Calu3 (cell line): Measurements from ENCODE around the gene ZNF407. TPM values are rescaled to one million over a fixed set of nuclear protein-coding genes. Genes with fewer than 3 reads are reported as not detected.
"Not testable (repeated sequence)": the region's sequence is repeated elsewhere in the genome, so short reads cannot be mapped to it uniquely, and the experiment has no call there.

Experiments
- BruUV-seq: library from RNA; stranded (reverse); fragments of 400-500 nt; replicated peaks from 2 replicates; lab custom pipeline; 2021; lab: Mats Ljungman, UMichigan
- CTCF ChIA-PET: fragments of 300-600 bp; sonication (Branson Sonifier 250); formaldehyde crosslinking; loops from one replicate; lab custom pipeline; 2022; ENCODE audit warnings: antibody characterized with exemption; lab: Charles Lee
- DNase-seq: peaks from one replicate; pipeline ENCODE4 v3.0.0; 2022
- H3K27ac Mint-ChIP-seq: one replicate; pipeline ENCODE4 v1.8.0; 2022; ENCODE audit warnings: mixed read lengths; ENCODE audit not compliant: unreplicated experiment
- H3K27me3 Mint-ChIP-seq: one replicate; pipeline ENCODE4 v1.8.0; 2022; ENCODE audit warnings: mixed read lengths; ENCODE audit not compliant: unreplicated experiment
- H3K36me3 Mint-ChIP-seq: one replicate; pipeline ENCODE4 v1.8.0; 2022; ENCODE audit warnings: mild to moderate bottlenecking, moderate library complexity, mixed read lengths; ENCODE audit not compliant: insufficient read depth, unreplicated experiment
- H3K4me1 Mint-ChIP-seq: one replicate; pipeline ENCODE4 v1.8.0; 2022; ENCODE audit warnings: mild to moderate bottlenecking, low read depth, mixed read lengths; ENCODE audit not compliant: unreplicated experiment
- H3K4me3 Mint-ChIP-seq: one replicate; pipeline ENCODE4 v1.8.0; 2022; ENCODE audit warnings: mild to moderate bottlenecking, low read depth, moderate library complexity, mixed read lengths; ENCODE audit not compliant: unreplicated experiment
- H3K9me3 Mint-ChIP-seq: one replicate; pipeline ENCODE4 v1.8.0; 2022; ENCODE audit warnings: low read depth, mixed read lengths; ENCODE audit not compliant: unreplicated experiment
- intact Hi-C: fragments of 100-400 bp; cut with micrococcal nuclease; formaldehyde crosslinking; loops from one replicate; pipeline ENCODE4 v1.10.0; 2022; ENCODE audit not compliant: unreplicated experiment
- total RNA-seq: library from RNA; stranded (reverse); gene quantifications from 2 replicates; pipeline ENCODE4 v1.2.3, GENCODE V29; 2022
- TF ChIP-seq, protein P1 (sequence below): fragments of 200-600 bp; IDR thresholded peaks from one replicate; pipeline ENCODE4 v1.8.0; 2022; ENCODE audit warnings: antibody characterized with exemption; ENCODE audit not compliant: unreplicated experiment

ZNF407 gene
- total RNA-seq, 1 experiment from 2014 or later = 17.4 TPM

DNA sequence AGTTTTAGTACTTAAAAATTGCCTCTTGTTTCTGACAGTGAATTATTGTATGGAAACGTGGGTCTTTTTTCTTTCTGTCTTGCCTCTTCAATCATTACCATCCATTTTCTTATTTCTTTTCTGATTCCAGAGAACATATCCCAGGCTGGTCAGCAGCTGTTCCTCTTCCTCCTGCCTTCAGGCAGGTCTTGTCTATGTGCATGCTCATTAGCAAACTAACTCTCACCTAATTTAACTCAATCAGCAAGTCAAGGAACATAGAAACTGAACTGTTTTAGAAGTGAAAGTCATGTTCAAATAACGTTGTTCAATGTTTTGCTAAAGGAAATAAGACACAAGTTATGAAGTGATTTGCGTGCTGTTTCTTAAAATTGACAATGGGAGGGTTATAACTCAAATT lies 369.8 kb downstream of the ZNF407 start:
- CTCF ChIA-PET = no interaction called here
- TF ChIP-seq, protein P1, sequence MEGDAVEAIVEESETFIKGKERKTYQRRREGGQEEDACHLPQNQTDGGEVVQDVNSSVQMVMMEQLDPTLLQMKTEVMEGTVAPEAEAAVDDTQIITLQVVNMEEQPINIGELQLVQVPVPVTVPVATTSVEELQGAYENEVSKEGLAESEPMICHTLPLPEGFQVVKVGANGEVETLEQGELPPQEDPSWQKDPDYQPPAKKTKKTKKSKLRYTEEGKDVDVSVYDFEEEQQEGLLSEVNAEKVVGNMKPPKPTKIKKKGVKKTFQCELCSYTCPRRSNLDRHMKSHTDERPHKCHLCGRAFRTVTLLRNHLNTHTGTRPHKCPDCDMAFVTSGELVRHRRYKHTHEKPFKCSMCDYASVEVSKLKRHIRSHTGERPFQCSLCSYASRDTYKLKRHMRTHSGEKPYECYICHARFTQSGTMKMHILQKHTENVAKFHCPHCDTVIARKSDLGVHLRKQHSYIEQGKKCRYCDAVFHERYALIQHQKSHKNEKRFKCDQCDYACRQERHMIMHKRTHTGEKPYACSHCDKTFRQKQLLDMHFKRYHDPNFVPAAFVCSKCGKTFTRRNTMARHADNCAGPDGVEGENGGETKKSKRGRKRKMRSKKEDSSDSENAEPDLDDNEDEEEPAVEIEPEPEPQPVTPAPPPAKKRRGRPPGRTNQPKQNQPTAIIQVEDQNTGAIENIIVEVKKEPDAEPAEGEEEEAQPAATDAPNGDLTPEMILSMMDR = no peak

DNA sequence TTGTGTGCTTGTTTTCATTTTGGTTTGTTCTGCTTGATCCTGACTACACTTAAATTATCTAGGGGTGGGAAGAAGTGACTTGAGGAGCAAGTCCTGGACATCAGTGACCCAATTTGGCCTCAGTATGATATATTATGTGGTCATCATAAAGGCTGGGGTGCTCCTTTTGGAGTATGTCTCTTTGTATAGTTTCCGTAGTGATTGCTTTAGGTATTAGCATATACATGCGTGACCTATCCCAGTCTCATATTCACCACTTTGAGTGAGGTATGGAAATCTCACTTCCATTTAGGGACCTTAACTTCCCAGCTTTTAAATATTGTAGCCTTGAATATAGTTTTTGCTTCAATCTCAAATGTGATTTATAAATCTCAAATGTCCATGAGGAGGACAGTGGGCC lies 370.3 kb downstream of the ZNF407 start:
- no peak for DNase-seq
- Mint-ChIP-seq H3K27ac (no peak overlapping the region), H3K4me3 (no peak overlapping the region), H3K4me1 (no peaks in the 10 kb centered on the region), H3K27me3 (no peaks in the 10 kb centered on the region), H3K9me3 (peaks cover 2% of the 10 kb centered on the region), H3K36me3 (no peaks in the 10 kb centered on the region)
- intact Hi-C loops = no loop called here
- BruUV-seq = no TSS peak
- TF ChIP-seq, protein P1 = no peak
- CTCF ChIA-PET = no interaction called here

More for the DNA sequence above, 369.8 kb downstream of the ZNF407 start:
- Mint-ChIP-seq H3K27ac (no peak overlapping the region), H3K9me3 (peaks cover 2% of the 10 kb centered on the region), H3K36me3 (no peaks in the 10 kb centered on the region), H3K27me3 (no peaks in the 10 kb centered on the region), H3K4me1 (no peaks in the 10 kb centered on the region), H3K4me3 (no peak overlapping the region)
- intact Hi-C loops = no loop called here
- no peak for DNase-seq
- BruUV-seq = no TSS peak

DNA sequence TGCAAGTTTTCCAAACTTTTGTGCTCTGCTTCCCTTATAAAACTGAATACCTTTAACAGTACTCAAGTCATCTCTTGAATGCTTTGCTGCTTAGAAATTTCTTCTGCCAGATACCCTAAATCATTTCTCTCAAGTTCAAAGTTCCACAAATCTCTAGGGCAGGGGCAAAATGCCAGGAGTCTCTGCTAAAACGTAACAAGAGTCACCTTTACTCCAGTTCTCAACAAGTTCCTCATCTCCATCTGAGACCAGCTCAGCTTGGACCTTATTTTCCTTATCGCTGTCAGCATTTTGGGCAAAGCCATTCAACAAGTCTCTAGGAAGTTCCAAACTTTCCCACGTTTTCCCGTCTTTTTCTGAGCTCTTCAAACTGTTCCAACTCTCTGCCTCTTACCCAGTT lies 373.7 kb downstream of the ZNF407 start:
- H3K36me3 Mint-ChIP-seq, CTCF ChIA-PET: not testable (repeated sequence)

DNA sequence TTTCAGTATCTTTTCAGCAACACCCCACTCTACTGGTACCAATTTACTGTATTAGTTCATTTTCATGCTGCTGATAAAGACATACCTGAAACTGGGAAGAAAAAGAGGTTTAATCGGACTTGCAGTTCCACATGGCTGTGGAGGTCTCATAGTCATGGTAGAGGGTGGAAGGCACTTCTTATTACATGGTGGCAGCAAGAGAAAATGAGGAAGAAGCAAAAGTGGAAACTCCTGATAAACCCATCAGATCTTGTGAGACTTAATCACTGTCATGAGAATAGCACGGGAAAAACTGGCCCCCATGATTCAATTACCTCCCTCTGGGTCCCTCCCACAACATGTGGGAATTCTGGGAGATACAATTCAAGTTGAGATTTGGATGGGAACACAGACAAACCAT lies 374.1 kb downstream of the ZNF407 start:
- H3K4me3 Mint-ChIP-seq, CTCF ChIA-PET, H3K4me1 Mint-ChIP-seq, intact Hi-C loops, BruUV-seq, DNase-seq, H3K27me3 Mint-ChIP-seq, H3K27ac Mint-ChIP-seq, H3K9me3 Mint-ChIP-seq, H3K36me3 Mint-ChIP-seq: not testable (repeated sequence)

More for the DNA sequence above, 373.7 kb downstream of the ZNF407 start:
- H3K9me3 Mint-ChIP-seq, BruUV-seq, H3K4me3 Mint-ChIP-seq, DNase-seq, H3K27me3 Mint-ChIP-seq, H3K4me1 Mint-ChIP-seq, H3K27ac Mint-ChIP-seq, intact Hi-C loops: not testable (repeated sequence)

DNA sequence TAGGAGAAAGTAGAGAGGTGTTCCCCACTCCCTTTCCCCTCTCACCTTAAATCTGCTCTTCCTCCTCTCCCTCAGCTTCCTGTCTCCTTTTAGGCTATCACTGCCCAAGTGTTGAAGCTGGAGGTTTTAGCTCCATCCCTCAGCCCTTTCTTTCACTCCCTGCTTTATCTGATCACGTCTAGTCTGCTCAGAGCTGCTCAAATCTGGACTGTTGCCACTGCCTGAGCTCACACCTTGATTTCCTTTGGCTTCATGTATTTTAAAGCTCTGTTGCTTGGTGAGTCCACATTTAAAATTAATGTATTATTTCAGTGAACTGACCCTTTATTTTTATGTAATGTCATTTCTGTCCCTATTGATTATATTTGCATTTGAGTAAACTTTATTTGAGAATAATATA lies 374.7 kb downstream of the ZNF407 start:
- no TSS peak for BruUV-seq
- CTCF ChIA-PET = interaction anchor here (0.6 kb wide), 1 partner anchor 239 kb away, joined by 3 read pairs; no protein-coding TSS in a partner anchor
- Mint-ChIP-seq H3K36me3 (no peaks in the 10 kb centered on the region), H3K4me3 (no peak overlapping the region), H3K27ac (no peak overlapping the region), H3K4me1 (no peaks in the 10 kb centered on the region), H3K9me3 (no peaks in the 10 kb centered on the region), H3K27me3 (no peaks in the 10 kb centered on the region)
- no peak for DNase-seq
- intact Hi-C loops = no loop called here
- TF ChIP-seq, protein P1 = no peak
